ENCODE data around the gene SDCCAG8. TPM values are rescaled to one million over a fixed set of nuclear protein-coding genes. Genes with fewer than 3 reads are reported as not detected.

Gene SDCCAG8
- total RNA-seq, 1 experiment from 2014 or later = 10.0 TPM

- no peak overlapping the region for H2BK120ac ChIP-seq (ENCODE audit: low read depth, low read length, poor library complexity, severe bottlenecking)
- H3K36me3 Mint-ChIP-seq (ENCODE audit: insufficient read depth in 1 of 3, low read depth in 3 of 3) = no peaks in the 10 kb centered on the region
- DNase-seq = no peak
These were observed 134.4 kb downstream of the SDCCAG8 start for GRCh38 chr1:243390162-243390791.

More at GRCh38 chr1:243390162-243390791, 134.4 kb downstream of the SDCCAG8 start:
- Histone ChIP-seq H3K9ac (ENCODE audit: extremely low read depth, insufficient read length, low read length) (no peak overlapping the region), H4K5ac (ENCODE audit: insufficient read length, low read depth, low read length) (no peak overlapping the region), H2AK5ac (ENCODE audit: insufficient read length, low read length) (no peak overlapping the region), H3K23me2 (ENCODE audit: insufficient read length, low read depth, low read length, poor library complexity, severe bottlenecking) (no peaks in the 10 kb centered on the region), H3K27ac (ENCODE audit: insufficient read length, low read depth, low read length) (no peak overlapping the region), H2BK15ac (ENCODE audit: low read depth, low read length) (no peak overlapping the region), H4K8ac (replicated peaks; ENCODE audit: insufficient read length, low read depth, low read length) (no peak overlapping the region), H3K9me3 (ENCODE audit: control insufficient read depth, low read depth, low read length) (no peaks in the 10 kb centered on the region), H3K4me2 (ENCODE audit: insufficient read depth, insufficient read length, low read length) (no peak overlapping the region), H2BK12ac (ENCODE audit: insufficient read length, low read depth, low read length) (no peak overlapping the region), H3K14ac (ENCODE audit: insufficient read depth, low read length) (peak overlapping the region; percentile 5), H4K91ac (ENCODE audit: insufficient read length, low read depth, low read length) (no peak overlapping the region), H3K79me1 (ENCODE audit: insufficient read depth, low read depth, low read length, poor library complexity, severe bottlenecking) (no peaks in the 10 kb centered on the region), H3K27me3 (ENCODE audit: insufficient read depth, low read length) (no peaks in the 10 kb centered on the region), H3K79me2 (ENCODE audit: insufficient read depth, low read length) (no peaks in the 10 kb centered on the region), H2BK5ac (ENCODE audit: insufficient read length, low read length) (no peak overlapping the region), H3K4me1 (ENCODE audit: insufficient read depth, low read length) (peaks cover 3% of the 10 kb centered on the region; the same call in 1 of the 2 replicates), H3K18ac (ENCODE audit: insufficient read length, low read depth, low read length) (no peak overlapping the region), H2AFZ (ENCODE audit: low read length) (no peak overlapping the region), H3K4ac (ENCODE audit: low read depth, low read length) (no peak overlapping the region), H3K56ac (ENCODE audit: insufficient read length, low read depth, low read length) (no peak overlapping the region), H4K20me1 (ENCODE audit: control insufficient read depth, insufficient read depth, insufficient read length) (no peaks in the 10 kb centered on the region), H2BK20ac (ENCODE audit: low read depth, low read length, poor library complexity, severe bottlenecking) (no peak overlapping the region), H3T11ph (ENCODE audit: low read length) (no peak overlapping the region), H3K23ac (ENCODE audit: insufficient read length, low read depth, low read length) (no peak overlapping the region)
- peaks cover 16 to 30% of the 10 kb centered on the region in 2 experiments for H3K4me1 Mint-ChIP-seq
- H3K27me3 Mint-ChIP-seq (ENCODE audit: low read depth) = no peaks in the 10 kb centered on the region
- peak overlapping the region in 1 of 3 experiments; percentile 38; a peak in 3 of 7 replicates for H3K27ac Mint-ChIP-seq
- no CpG with 5 or more reads among the region's 8 CpGs for WGBS (ENCODE audit: extremely low coverage, insufficient read length, low lambda C conversion rate)
- H3K4me3 Mint-ChIP-seq = no peak overlapping the region
- H3K9me3 Mint-ChIP-seq = no peaks in the 10 kb centered on the region
- TF ChIP-seq, protein P1, sequence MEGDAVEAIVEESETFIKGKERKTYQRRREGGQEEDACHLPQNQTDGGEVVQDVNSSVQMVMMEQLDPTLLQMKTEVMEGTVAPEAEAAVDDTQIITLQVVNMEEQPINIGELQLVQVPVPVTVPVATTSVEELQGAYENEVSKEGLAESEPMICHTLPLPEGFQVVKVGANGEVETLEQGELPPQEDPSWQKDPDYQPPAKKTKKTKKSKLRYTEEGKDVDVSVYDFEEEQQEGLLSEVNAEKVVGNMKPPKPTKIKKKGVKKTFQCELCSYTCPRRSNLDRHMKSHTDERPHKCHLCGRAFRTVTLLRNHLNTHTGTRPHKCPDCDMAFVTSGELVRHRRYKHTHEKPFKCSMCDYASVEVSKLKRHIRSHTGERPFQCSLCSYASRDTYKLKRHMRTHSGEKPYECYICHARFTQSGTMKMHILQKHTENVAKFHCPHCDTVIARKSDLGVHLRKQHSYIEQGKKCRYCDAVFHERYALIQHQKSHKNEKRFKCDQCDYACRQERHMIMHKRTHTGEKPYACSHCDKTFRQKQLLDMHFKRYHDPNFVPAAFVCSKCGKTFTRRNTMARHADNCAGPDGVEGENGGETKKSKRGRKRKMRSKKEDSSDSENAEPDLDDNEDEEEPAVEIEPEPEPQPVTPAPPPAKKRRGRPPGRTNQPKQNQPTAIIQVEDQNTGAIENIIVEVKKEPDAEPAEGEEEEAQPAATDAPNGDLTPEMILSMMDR (conservative IDR thresholded peaks at IDR 0.05) = no peak
